Large intestine (tissue), 3 donors: ENCODE results near the gene NGB. TPM values are rescaled to one million over a fixed set of nuclear protein-coding genes. Genes with fewer than 3 reads are reported as not detected.

Source experiments
- DNase-seq, 2 donors: peaks; one replicate each; pipeline versions ENCODE4 v3.0.0 to v3.0.0-alpha.2; 2013
- H3K27ac ChIP-seq: one replicate; pipeline ENCODE4 v1.5.1; 2013; ENCODE audit warnings: low read length
- H3K27me3 ChIP-seq: 2 replicates; pipeline ENCODE4 v1.6.1; 2013; ENCODE audit warnings: low read length; ENCODE audit not compliant: control insufficient read depth, insufficient read depth
- H3K36me3 ChIP-seq: 2 replicates; pipeline ENCODE4 v1.6.1; 2013; ENCODE audit warnings: low read length; ENCODE audit not compliant: control insufficient read depth, insufficient read depth
- H3K4me1 ChIP-seq: one replicate; pipeline ENCODE4 v1.6.1; 2013; ENCODE audit warnings: low read length; ENCODE audit not compliant: control insufficient read depth, insufficient read depth
- H3K4me3 ChIP-seq: one replicate; pipeline ENCODE4 v1.5.1; 2013; ENCODE audit warnings: low read length
- H3K9me3 ChIP-seq: one replicate; pipeline ENCODE4 v1.6.1; 2013; ENCODE audit warnings: mild to moderate bottlenecking, low read depth, low read length, moderate library complexity; ENCODE audit not compliant: control insufficient read depth
- WGBS: methylation state at CpG from one replicate; pipeline ENCODE4 v1.1.5; 2013; ENCODE audit warnings: low lambda C conversion rate; ENCODE audit not compliant: insufficient coverage; 5-methylcytosine and 5-hydroxymethylcytosine counted together
- polyA plus RNA-seq: library from polyadenylated mRNA; unstranded; fragments of 120-200 nt; gene quantifications from one replicate; pipeline ENCODE4 v1.2.1, GENCODE V29; 2013

NGB gene
- polyA plus RNA-seq, 1 donor: 3.1 TPM

- no peak overlapping the region for H3K4me3 ChIP-seq
- H3K36me3 ChIP-seq: no peaks in the 10 kb centered on the region
- H3K9me3 ChIP-seq: no peaks in the 10 kb centered on the region
- no peaks in the 10 kb centered on the region for H3K4me1 ChIP-seq
- H3K27me3 ChIP-seq: no peaks in the 10 kb centered on the region
- no CpG with 5 or more reads among the region's 4 CpGs for WGBS
- H3K27ac ChIP-seq: no peak overlapping the region
- DNase-seq: no peak
These were observed 32.0 kb downstream of the NGB start for GRCh38 chr14:77238996-77239395.

- WGBS: no CpG with 5 or more reads among the region's 3 CpGs
- H3K4me1 ChIP-seq: no peaks in the 10 kb centered on the region
- H3K27me3 ChIP-seq: no peaks in the 10 kb centered on the region
- H3K4me3 ChIP-seq: no peak overlapping the region
- H3K9me3 ChIP-seq: no peaks in the 10 kb centered on the region
- no peak for DNase-seq
- H3K36me3 ChIP-seq: no peaks in the 10 kb centered on the region
- H3K27ac ChIP-seq: no peak overlapping the region
These were observed 32.6 kb downstream of the NGB start for GRCh38 chr14:77238356-77238755.

- Histone ChIP-seq H3K27ac (no peak overlapping the region), H3K27me3 (no peaks in the 10 kb centered on the region), H3K4me3 (no peak overlapping the region), H3K9me3 (no peaks in the 10 kb centered on the region), H3K4me1 (no peaks in the 10 kb centered on the region), H3K36me3 (no peaks in the 10 kb centered on the region)
- DNase-seq: no peak
- WGBS: no CpG with 5 or more reads among the region's 7 CpGs
These were observed 34.2 kb downstream of the NGB start for GRCh38 chr14:77236814-77237213.

- H3K36me3 ChIP-seq: no peaks in the 10 kb centered on the region
- H3K27ac ChIP-seq: no peak overlapping the region
- H3K4me3 ChIP-seq: no peak overlapping the region
- no peak for DNase-seq
- H3K27me3 ChIP-seq: no peaks in the 10 kb centered on the region
- WGBS: no CpG with 5 or more reads among the region's 3 CpGs
- H3K4me1 ChIP-seq: no peaks in the 10 kb centered on the region
- no peaks in the 10 kb centered on the region for H3K9me3 ChIP-seq
These were observed 39.3 kb downstream of the NGB start for GRCh38 chr14:77231721-77232120.

- H3K9me3 ChIP-seq: no peaks in the 10 kb centered on the region
- no peak overlapping the region for H3K27ac ChIP-seq
- WGBS: no CpG with 5 or more reads among the region's 2 CpGs
- no peaks in the 10 kb centered on the region for H3K4me1 ChIP-seq
- DNase-seq: no peak
- no peaks in the 10 kb centered on the region for H3K27me3 ChIP-seq
- H3K36me3 ChIP-seq: no peaks in the 10 kb centered on the region
- no peak overlapping the region for H3K4me3 ChIP-seq
These were observed 40.1 kb downstream of the NGB start for GRCh38 chr14:77230914-77231313.

- Histone ChIP-seq H3K27me3 (no peaks in the 10 kb centered on the region), H3K9me3 (no peaks in the 10 kb centered on the region), H3K4me1 (no peaks in the 10 kb centered on the region), H3K4me3 (no peak overlapping the region), H3K27ac (no peak overlapping the region), H3K36me3 (no peaks in the 10 kb centered on the region)
- 70% methylated on average over 4 of the region's 6 CpGs for WGBS
- no peak for DNase-seq
These were observed 43.0 kb downstream of the NGB start for GRCh38 chr14:77228056-77228455.

GRCh38 chr14:77225892-77226557 is 45.0 kb downstream of the NGB start:
- H3K36me3 ChIP-seq: no peaks in the 10 kb centered on the region
- H3K4me3 ChIP-seq: no peak overlapping the region
- no peak overlapping the region for H3K27ac ChIP-seq
- WGBS: 89% methylated on average over 5 of the region's 14 CpGs
- DNase-seq: no peak
- no peaks in the 10 kb centered on the region for H3K4me1 ChIP-seq
- H3K27me3 ChIP-seq: no peaks in the 10 kb centered on the region
- no peaks in the 10 kb centered on the region for H3K9me3 ChIP-seq

GRCh38 chr14:77225254-77225653 is 45.8 kb downstream of the NGB start:
- Histone ChIP-seq H3K4me1 (no peaks in the 10 kb centered on the region), H3K27me3 (no peaks in the 10 kb centered on the region), H3K36me3 (no peaks in the 10 kb centered on the region), H3K27ac (no peak overlapping the region), H3K9me3 (no peaks in the 10 kb centered on the region), H3K4me3 (no peak overlapping the region)
- DNase-seq: no peak
- WGBS: no CpG with 5 or more reads among the region's 12 CpGs

GRCh38 chr14:77224212-77224611 is 46.8 kb downstream of the NGB start:
- H3K9me3 ChIP-seq: no peaks in the 10 kb centered on the region
- H3K36me3 ChIP-seq: no peaks in the 10 kb centered on the region
- no peaks in the 10 kb centered on the region for H3K4me1 ChIP-seq
- no peak overlapping the region for H3K4me3 ChIP-seq
- no CpG with 5 or more reads among the region's 4 CpGs for WGBS
- no peak overlapping the region for H3K27ac ChIP-seq
- no peaks in the 10 kb centered on the region for H3K27me3 ChIP-seq
- no peak for DNase-seq

- DNase-seq: no peak
- Histone ChIP-seq H3K27ac (no peak overlapping the region), H3K27me3 (no peaks in the 10 kb centered on the region), H3K4me1 (no peaks in the 10 kb centered on the region), H3K9me3 (no peaks in the 10 kb centered on the region), H3K36me3 (no peaks in the 10 kb centered on the region), H3K4me3 (no peak overlapping the region)
- WGBS: 100% methylated on average over 1 of the region's 10 CpGs
These were observed 48.3 kb downstream of the NGB start for GRCh38 chr14:77222546-77223225.
